Trophoblast cell (in vitro differentiated cells and primary cell): Measurements from ENCODE around the gene BMAL1.

Experiments
- DNase-seq, 2 donors: peaks; one replicate each; pipeline ENCODE4 v3.0.0-alpha.2; 2016
- H2AFZ ChIP-seq: 2 replicates; pipeline ENCODE4 v1.6.1; 2013; ENCODE audit warnings: low read length, moderate library complexity, mild to moderate bottlenecking; ENCODE audit not compliant: insufficient read depth, poor library complexity
- H2AK5ac ChIP-seq: 2 replicates; pipeline ENCODE4 v1.6.1; 2013; ENCODE audit warnings: mild to moderate bottlenecking, low read length
- H2BK120ac ChIP-seq: 2 replicates; pipeline ENCODE4 v1.6.1; 2013; ENCODE audit warnings: low read length, mild to moderate bottlenecking, moderate library complexity; ENCODE audit not compliant: insufficient read depth, poor library complexity
- H2BK12ac ChIP-seq: 2 replicates; pipeline ENCODE4 v1.6.1; 2013; ENCODE audit warnings: mild to moderate bottlenecking, low read length, moderate library complexity
- H2BK5ac ChIP-seq: 2 replicates; pipeline ENCODE4 v1.6.1; 2013; ENCODE audit warnings: low read length, low read depth, moderate library complexity, mild to moderate bottlenecking; ENCODE audit not compliant: poor library complexity
- H3K14ac ChIP-seq: 2 replicates; pipeline ENCODE4 v1.6.1; 2013; ENCODE audit warnings: mild to moderate bottlenecking, low read length
- H3K18ac ChIP-seq: 2 replicates; pipeline ENCODE4 v1.6.1; 2013; ENCODE audit warnings: mild to moderate bottlenecking, low read length
- H3K23ac ChIP-seq: 2 replicates; pipeline ENCODE4 v1.6.1; 2013; ENCODE audit warnings: low read length
- H3K27ac ChIP-seq: 2 replicates; pipeline ENCODE4 v1.5.1; 2013; ENCODE audit warnings: low read depth, mild to moderate bottlenecking, inconsistent platforms, low read length, moderate library complexity
- H3K27me3 ChIP-seq: 2 replicates; pipeline ENCODE4 v1.6.1; 2013; ENCODE audit warnings: inconsistent platforms, mild to moderate bottlenecking, low read length, moderate library complexity; ENCODE audit not compliant: insufficient read depth
- H3K36me3 ChIP-seq, 2 experiments: 1 replicate in 1 of 2; 2 replicates in 1 of 2; pipeline ENCODE4 v1.6.1; 2013; ENCODE audit warnings: low read length in 2 of 2, mild to moderate bottlenecking in 2 of 2, moderate library complexity in 1 of 2; ENCODE audit not compliant: insufficient read depth in 2 of 2, control insufficient read depth in 1 of 2
- H3K4ac ChIP-seq: 2 replicates; pipeline ENCODE4 v1.6.1; 2013; ENCODE audit warnings: low read depth, mild to moderate bottlenecking, low read length, moderate library complexity
- H3K4me1 ChIP-seq, 2 experiments: 1 replicate in 1 of 2; 2 replicates in 1 of 2; pipeline ENCODE4 v1.6.1; 2013; ENCODE audit warnings: low read length in 2 of 2, mild to moderate bottlenecking in 2 of 2, moderate library complexity in 1 of 2; ENCODE audit not compliant: insufficient read depth in 2 of 2, control insufficient read depth in 1 of 2
- H3K4me2 ChIP-seq: 2 replicates; pipeline ENCODE4 v1.6.1; 2013; ENCODE audit warnings: inconsistent platforms, mild to moderate bottlenecking, low read length, moderate library complexity
- H3K4me3 ChIP-seq: 2 replicates; pipeline ENCODE4 v1.5.1; 2013; ENCODE audit warnings: mild to moderate bottlenecking, low read depth, low read length, inconsistent platforms
- H3K79me1 ChIP-seq: one replicate; pipeline ENCODE4 v1.6.1; 2013; ENCODE audit warnings: low read length
- H3K79me2 ChIP-seq: 2 replicates; pipeline ENCODE4 v1.6.1; 2013; ENCODE audit warnings: low read length, mild to moderate bottlenecking; ENCODE audit not compliant: control insufficient read depth, insufficient read depth, poor library complexity
- H3K9ac ChIP-seq: 2 replicates; pipeline ENCODE4 v1.6.1; 2013; ENCODE audit warnings: mild to moderate bottlenecking, low read length
- H3K9me3 ChIP-seq: 2 replicates; pipeline ENCODE4 v1.6.1; 2013; ENCODE audit warnings: low read depth, mild to moderate bottlenecking, control low read depth, inconsistent platforms, low read length; ENCODE audit not compliant: insufficient read depth
- H4K12ac ChIP-seq: 2 replicates; pipeline ENCODE4 v1.6.1; 2013; ENCODE audit warnings: low read depth, mild to moderate bottlenecking, low read length, moderate library complexity
- H4K8ac ChIP-seq: 2 replicates; pipeline ENCODE4 v1.6.1; 2013; ENCODE audit warnings: low read depth, mild to moderate bottlenecking, low read length, moderate library complexity
- H4K91ac ChIP-seq: one replicate; pipeline ENCODE4 v1.6.1; 2013; ENCODE audit warnings: low read depth, mild to moderate bottlenecking, low read length, moderate library complexity
- WGBS: extraction: QIAGEN DNeasy Blood & Tissue Kit; methylation state at CpG from one replicate; pipeline ENCODE4 v1.1.7; 2013; ENCODE audit warnings: missing lambda C conversion rate; ENCODE audit not compliant: insufficient read length, insufficient coverage; ENCODE audit errors: extremely low coverage; 5-methylcytosine and 5-hydroxymethylcytosine counted together

The BMAL1 gene

DNA sequence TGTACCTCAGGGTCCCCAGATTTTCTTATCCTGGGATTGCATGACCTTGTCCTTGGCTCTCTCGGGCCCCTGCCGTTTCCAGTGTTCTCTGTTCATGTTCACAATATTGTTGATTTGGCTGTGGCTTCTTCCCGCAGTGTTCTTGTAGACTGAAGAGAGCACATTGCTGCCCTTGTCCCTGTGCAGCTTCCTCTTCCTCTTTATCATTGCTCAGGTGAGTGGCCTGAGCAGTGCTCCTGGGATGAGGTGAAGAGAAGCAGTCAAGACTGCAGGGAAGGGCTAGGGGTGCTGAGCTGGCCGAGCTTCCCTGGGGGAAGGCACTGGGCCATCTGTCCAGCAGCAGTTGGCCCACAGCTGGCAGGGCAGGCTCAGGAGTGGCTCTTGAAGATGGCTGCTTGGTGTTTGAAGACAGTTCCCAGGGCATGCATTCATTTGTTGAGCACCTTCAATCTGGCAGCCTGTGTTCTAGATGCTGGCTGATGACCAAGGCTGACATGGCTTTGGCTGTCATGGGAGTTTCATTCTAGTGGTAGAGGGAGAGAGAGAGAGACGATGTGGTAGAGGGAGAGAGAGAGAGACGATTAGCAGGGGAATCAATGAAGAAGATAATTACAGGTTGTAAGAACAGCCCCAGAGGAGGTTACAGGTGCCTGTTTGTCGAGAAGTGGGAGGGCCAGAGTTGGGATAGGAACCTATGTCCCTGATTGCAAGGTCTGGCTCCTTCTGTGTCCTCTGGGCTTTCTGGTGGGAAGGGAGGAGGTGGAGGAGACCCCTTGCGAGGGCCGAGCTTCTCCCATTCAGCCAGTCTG lies 17.4 kb downstream of the BMAL1 start:
- H3K9me3 ChIP-seq = no peaks in the 10 kb centered on the region
- H3K79me1 ChIP-seq = no peaks in the 10 kb centered on the region
- H3K14ac ChIP-seq = no peak overlapping the region
- H2AFZ ChIP-seq = no peak overlapping the region
- H2AK5ac ChIP-seq = no peak overlapping the region
- no peak overlapping the region for H3K18ac ChIP-seq
- no peaks in the 10 kb centered on the region for H3K27me3 ChIP-seq
- H3K4me2 ChIP-seq = no peak overlapping the region
- no peak overlapping the region for H4K8ac ChIP-seq
- H2BK12ac ChIP-seq = no peak overlapping the region
- no peaks in the 10 kb centered on the region for H3K79me2 ChIP-seq
- H3K4ac ChIP-seq = no peak overlapping the region
- H2BK120ac ChIP-seq = no peak overlapping the region
- DNase-seq = no peak
- no peak overlapping the region for H3K23ac ChIP-seq
- no CpG with 5 or more reads among the region's 9 CpGs for WGBS
- H3K27ac ChIP-seq = no peak overlapping the region
- no peaks in the 10 kb centered on the region for H3K36me3 ChIP-seq
- no peak overlapping the region for H3K4me3 ChIP-seq
- no peak overlapping the region for H4K91ac ChIP-seq
- H3K4me1 ChIP-seq = peaks cover 0 to 6% of the 10 kb centered on the region in 2 experiments
- no peak overlapping the region for H2BK5ac ChIP-seq
- no peak overlapping the region for H3K9ac ChIP-seq
- H4K12ac ChIP-seq = no peak overlapping the region

- Histone ChIP-seq H3K4me1 (peaks cover 0 to 6% of the 10 kb centered on the region in 2 experiments), H2BK5ac (no peak overlapping the region), H3K79me2 (no peaks in the 10 kb centered on the region), H3K27ac (no peak overlapping the region), H3K9ac (no peak overlapping the region), H4K8ac (no peak overlapping the region), H2BK120ac (no peak overlapping the region), H3K9me3 (no peaks in the 10 kb centered on the region), H3K36me3 (no peaks in the 10 kb centered on the region), H3K79me1 (no peaks in the 10 kb centered on the region), H2AFZ (no peak overlapping the region), H4K91ac (no peak overlapping the region), H3K23ac (peak overlapping the region; percentile 52), H3K4ac (no peak overlapping the region), H3K14ac (no peak overlapping the region), H3K4me3 (no peak overlapping the region), H2AK5ac (no peak overlapping the region), H3K27me3 (no peaks in the 10 kb centered on the region), H2BK12ac (no peak overlapping the region), H3K18ac (no peak overlapping the region), H3K4me2 (no peak overlapping the region), H4K12ac (no peak overlapping the region)
- no CpG with 5 or more reads among the region's 5 CpGs for WGBS
- DNase-seq = no peak
Measured at GRCh38 chr11:13297308-13297916, 19.8 kb downstream of the BMAL1 start.

- H3K27me3 ChIP-seq = no peaks in the 10 kb centered on the region
- H3K79me2 ChIP-seq = no peaks in the 10 kb centered on the region
- no peak overlapping the region for H2BK120ac ChIP-seq
- no peak overlapping the region for H3K18ac ChIP-seq
- no peak overlapping the region for H4K12ac ChIP-seq
- H3K79me1 ChIP-seq = no peaks in the 10 kb centered on the region
- WGBS = no CpG with 5 or more reads among the region's 5 CpGs
- no peak for DNase-seq
- H3K27ac ChIP-seq = no peak overlapping the region
- no peaks in the 10 kb centered on the region for H3K36me3 ChIP-seq
- H3K14ac ChIP-seq = no peak overlapping the region
- H3K4me3 ChIP-seq = no peak overlapping the region
- H3K23ac ChIP-seq = no peak overlapping the region
- H3K4me2 ChIP-seq = no peak overlapping the region
- no peak overlapping the region for H2AK5ac ChIP-seq
- H3K4ac ChIP-seq = no peak overlapping the region
- no peak overlapping the region for H2BK5ac ChIP-seq
- peaks cover 0 to 6% of the 10 kb centered on the region in 2 experiments for H3K4me1 ChIP-seq
- H2BK12ac ChIP-seq = no peak overlapping the region
- H3K9me3 ChIP-seq = no peaks in the 10 kb centered on the region
- no peak overlapping the region for H4K91ac ChIP-seq
- no peak overlapping the region for H4K8ac ChIP-seq
- no peak overlapping the region for H3K9ac ChIP-seq
- H2AFZ ChIP-seq = no peak overlapping the region
Measured at GRCh38 chr11:13297917-13298356, 20.3 kb downstream of the BMAL1 start.

- H3K4me1 ChIP-seq = peaks cover 0 to 6% of the 10 kb centered on the region in 2 experiments
- H2BK12ac ChIP-seq = no peak overlapping the region
- no peaks in the 10 kb centered on the region for H3K36me3 ChIP-seq
- H4K91ac ChIP-seq = no peak overlapping the region
- no peak overlapping the region for H3K27ac ChIP-seq
- WGBS = no CpG with 5 or more reads among the region's 4 CpGs
- no peak overlapping the region for H3K4ac ChIP-seq
- no peak overlapping the region for H3K18ac ChIP-seq
- no peak overlapping the region for H3K4me2 ChIP-seq
- H3K9ac ChIP-seq = no peak overlapping the region
- H3K14ac ChIP-seq = no peak overlapping the region
- DNase-seq = no peak
- no peaks in the 10 kb centered on the region for H3K79me2 ChIP-seq
- no peak overlapping the region for H2BK120ac ChIP-seq
- H4K8ac ChIP-seq = no peak overlapping the region
- no peak overlapping the region for H2AFZ ChIP-seq
- no peak overlapping the region for H3K23ac ChIP-seq
- H4K12ac ChIP-seq = no peak overlapping the region
- H3K9me3 ChIP-seq = no peaks in the 10 kb centered on the region
- no peak overlapping the region for H3K4me3 ChIP-seq
- no peak overlapping the region for H2BK5ac ChIP-seq
- no peaks in the 10 kb centered on the region for H3K27me3 ChIP-seq
- no peak overlapping the region for H2AK5ac ChIP-seq
- no peaks in the 10 kb centered on the region for H3K79me1 ChIP-seq
Measured at GRCh38 chr11:13298765-13299164, 21.2 kb downstream of the BMAL1 start.
